ENCODE data around the gene HPGD.

The HPGD gene

GRCh38 chr4:174538876-174539250 lies 16.6 kb upstream of the HPGD start:
- Mint-ChIP-seq H3K36me3 (ENCODE audit: low read depth) (peaks cover 7% of the 10 kb centered on the region), H3K4me1 (ENCODE audit: low read depth) (peaks cover 20% of the 10 kb centered on the region), H3K4me3 (no peak overlapping the region), H3K27me3 (ENCODE audit: low read depth) (peaks cover under 1% of the 10 kb centered on the region), H3K27ac (peak overlapping the region; percentile 75), H3K9me3 (no peaks in the 10 kb centered on the region)

DNA sequence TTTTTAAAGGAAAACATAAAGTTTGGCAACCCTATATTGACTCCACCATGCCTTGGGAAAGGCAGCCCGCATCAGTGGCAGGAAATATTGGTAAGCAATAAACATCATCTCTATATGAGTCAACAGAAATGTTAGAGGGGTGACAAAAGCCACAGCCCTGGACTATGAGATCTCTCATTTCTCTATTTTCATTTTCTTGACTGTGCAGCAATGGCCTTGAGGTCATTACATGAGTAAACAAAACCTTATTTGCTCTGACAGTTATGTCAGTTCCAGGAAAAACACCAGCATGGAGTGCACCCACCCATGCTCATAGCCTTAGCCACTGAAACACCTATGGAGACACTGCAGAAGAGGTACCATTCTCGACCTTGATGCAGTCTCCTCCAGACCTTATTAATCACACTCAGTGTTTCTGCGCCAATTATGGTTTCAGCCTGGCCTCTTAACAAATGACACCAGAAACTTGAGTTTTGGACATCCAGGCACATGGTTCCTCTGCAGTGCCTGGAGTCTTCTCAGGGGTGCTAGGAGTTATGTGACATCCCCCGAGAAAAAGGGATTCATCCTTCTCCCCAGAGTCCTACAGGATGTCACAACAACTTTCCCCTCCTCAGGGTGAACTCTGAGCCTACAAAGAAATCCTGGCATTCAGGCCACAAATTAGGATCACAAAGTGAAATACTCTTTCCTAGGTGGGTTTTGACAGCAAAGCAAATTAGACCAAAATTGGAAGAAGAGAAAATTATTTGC lies 16.0 kb upstream of the HPGD start:
- Mint-ChIP-seq H3K27me3 (ENCODE audit: low read depth) (peaks cover 4% of the 10 kb centered on the region), H3K4me1 (ENCODE audit: low read depth) (peaks cover 20% of the 10 kb centered on the region), H3K4me3 (no peak overlapping the region), H3K36me3 (ENCODE audit: low read depth) (peaks cover 10% of the 10 kb centered on the region), H3K27ac (peak overlapping the region; percentile 75), H3K9me3 (no peaks in the 10 kb centered on the region)

- H3K27ac Mint-ChIP-seq, result peak overlapping the region; percentile 58
- peaks cover 8% of the 10 kb centered on the region for H3K36me3 Mint-ChIP-seq (ENCODE audit: low read depth)
- H3K4me3 Mint-ChIP-seq, result no peak overlapping the region
- no peaks in the 10 kb centered on the region for H3K9me3 Mint-ChIP-seq
- peaks cover 16% of the 10 kb centered on the region for H3K4me1 Mint-ChIP-seq (ENCODE audit: low read depth)
- peaks cover 4% of the 10 kb centered on the region for H3K27me3 Mint-ChIP-seq (ENCODE audit: low read depth)
Measured at GRCh38 chr4:174537634-174538033, 15.3 kb upstream of the HPGD start.

DNA sequence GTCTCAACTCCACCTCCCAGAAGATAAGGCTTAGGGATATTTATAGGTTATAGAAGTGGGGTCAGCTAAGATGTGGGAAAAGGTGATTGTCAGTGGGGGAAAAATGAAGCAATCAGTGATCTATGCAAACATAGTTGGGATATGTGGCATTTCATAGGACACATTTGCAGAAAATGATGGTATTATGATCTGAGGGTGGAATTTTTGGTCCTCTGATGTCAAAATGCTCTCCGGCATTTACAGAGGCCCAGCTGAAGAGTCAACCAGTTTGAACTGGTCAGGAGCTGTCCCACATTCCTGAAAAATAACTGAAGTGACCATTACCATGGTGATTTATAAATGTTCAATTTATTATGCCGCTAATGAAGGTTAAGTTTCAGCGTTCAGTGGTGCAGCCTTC lies 12.2 kb upstream of the HPGD start:
- Mint-ChIP-seq H3K27me3 (ENCODE audit: low read depth) (peaks cover 14% of the 10 kb centered on the region), H3K27ac (no peak overlapping the region), H3K36me3 (ENCODE audit: low read depth) (peaks cover 10% of the 10 kb centered on the region), H3K9me3 (no peaks in the 10 kb centered on the region), H3K4me3 (no peak overlapping the region), H3K4me1 (ENCODE audit: low read depth) (peaks cover 15% of the 10 kb centered on the region)

GRCh38 chr4:174532445-174532844 lies 10.2 kb upstream of the HPGD start:
- H3K4me1 Mint-ChIP-seq (ENCODE audit: low read depth), result peaks cover 4% of the 10 kb centered on the region
- no peak overlapping the region for H3K27ac Mint-ChIP-seq
- H3K36me3 Mint-ChIP-seq (ENCODE audit: low read depth), result peaks cover 8% of the 10 kb centered on the region
- peaks cover 16% of the 10 kb centered on the region for H3K27me3 Mint-ChIP-seq (ENCODE audit: low read depth)
- H3K4me3 Mint-ChIP-seq, result no peak overlapping the region
- no peaks in the 10 kb centered on the region for H3K9me3 Mint-ChIP-seq

DNA sequence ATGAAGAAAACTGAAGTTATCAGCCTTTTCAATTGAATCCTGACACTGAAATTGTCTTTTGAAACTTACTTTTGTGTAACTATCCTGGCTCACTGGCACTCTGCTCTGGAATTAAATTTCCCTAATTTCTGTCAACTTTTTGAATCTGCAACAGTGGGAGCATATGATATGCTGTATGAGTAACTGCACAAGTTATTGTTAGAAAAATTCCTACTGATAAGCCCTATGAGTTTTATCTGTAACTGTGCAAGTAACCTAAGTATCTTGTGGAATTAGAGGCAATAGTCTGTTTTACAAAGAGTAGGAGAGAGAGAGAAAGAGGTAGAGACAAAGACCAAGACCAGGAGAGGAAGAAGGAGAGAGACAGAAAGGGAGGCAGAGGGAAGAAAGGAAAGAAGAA lies 9.2 kb upstream of the HPGD start:
- peaks cover 16% of the 10 kb centered on the region for H3K27me3 Mint-ChIP-seq (ENCODE audit: low read depth)
- H3K27ac Mint-ChIP-seq, result no peak overlapping the region
- H3K9me3 Mint-ChIP-seq, result no peaks in the 10 kb centered on the region
- H3K36me3 Mint-ChIP-seq (ENCODE audit: low read depth), result peaks cover 8% of the 10 kb centered on the region
- no peak overlapping the region for H3K4me3 Mint-ChIP-seq
- peaks cover 2% of the 10 kb centered on the region for H3K4me1 Mint-ChIP-seq (ENCODE audit: low read depth)

- Mint-ChIP-seq H3K4me1 (ENCODE audit: low read depth) (peaks cover 2% of the 10 kb centered on the region), H3K4me3 (no peak overlapping the region)
Measured at GRCh38 chr4:174528226-174528625, 5.9 kb upstream of the HPGD start.

GRCh38 chr4:174526731-174527130 lies 4.4 kb upstream of the HPGD start:
- Mint-ChIP-seq H3K4me1 (ENCODE audit: low read depth) (peaks cover 8% of the 10 kb centered on the region), H3K27ac (no peak overlapping the region), H3K9me3 (no peaks in the 10 kb centered on the region), H3K4me3 (no peak overlapping the region), H3K36me3 (ENCODE audit: low read depth) (peaks cover 2% of the 10 kb centered on the region), H3K27me3 (ENCODE audit: low read depth) (peaks cover 53% of the 10 kb centered on the region)

More at GRCh38 chr4:174528226-174528625, 5.9 kb upstream of the HPGD start:
- Mint-ChIP-seq H3K27me3 (ENCODE audit: low read depth) (peaks cover 42% of the 10 kb centered on the region), H3K27ac (no peak overlapping the region), H3K36me3 (ENCODE audit: low read depth) (peaks cover 2% of the 10 kb centered on the region), H3K9me3 (no peaks in the 10 kb centered on the region)

GRCh38 chr4:174524242-174524641 lies 2.0 kb upstream of the HPGD start:
- no peak overlapping the region for H3K4me3 Mint-ChIP-seq
- peaks cover 12% of the 10 kb centered on the region for H3K4me1 Mint-ChIP-seq (ENCODE audit: low read depth)
- H3K27ac Mint-ChIP-seq, result no peak overlapping the region
- H3K36me3 Mint-ChIP-seq (ENCODE audit: low read depth), result peaks cover 2% of the 10 kb centered on the region
- peaks cover 54% of the 10 kb centered on the region for H3K27me3 Mint-ChIP-seq (ENCODE audit: low read depth)
- no peaks in the 10 kb centered on the region for H3K9me3 Mint-ChIP-seq

- H3K9me3 Mint-ChIP-seq, result no peaks in the 10 kb centered on the region
- H3K4me1 Mint-ChIP-seq (ENCODE audit: low read depth), result peaks cover 15% of the 10 kb centered on the region
- peak overlapping the region; percentile 70 for H3K27ac Mint-ChIP-seq
- peak overlapping the region; percentile 85 for H3K4me3 Mint-ChIP-seq
- peaks cover 60% of the 10 kb centered on the region for H3K27me3 Mint-ChIP-seq (ENCODE audit: low read depth)
- peaks cover 2% of the 10 kb centered on the region for H3K36me3 Mint-ChIP-seq (ENCODE audit: low read depth)
Measured at GRCh38 chr4:174523025-174523693, 871 bp upstream of the HPGD start.

GRCh38 chr4:174521800-174522182 lies 497 bp downstream of the HPGD start:
- peak overlapping the region; percentile 80 for H3K4me3 Mint-ChIP-seq
- peaks cover 61% of the 10 kb centered on the region for H3K27me3 Mint-ChIP-seq (ENCODE audit: low read depth)
- peak overlapping the region; percentile 72 for H3K27ac Mint-ChIP-seq
- peaks cover 15% of the 10 kb centered on the region for H3K4me1 Mint-ChIP-seq (ENCODE audit: low read depth)
- H3K36me3 Mint-ChIP-seq (ENCODE audit: low read depth), result peaks cover 2% of the 10 kb centered on the region
- H3K9me3 Mint-ChIP-seq, result no peaks in the 10 kb centered on the region

DNA sequence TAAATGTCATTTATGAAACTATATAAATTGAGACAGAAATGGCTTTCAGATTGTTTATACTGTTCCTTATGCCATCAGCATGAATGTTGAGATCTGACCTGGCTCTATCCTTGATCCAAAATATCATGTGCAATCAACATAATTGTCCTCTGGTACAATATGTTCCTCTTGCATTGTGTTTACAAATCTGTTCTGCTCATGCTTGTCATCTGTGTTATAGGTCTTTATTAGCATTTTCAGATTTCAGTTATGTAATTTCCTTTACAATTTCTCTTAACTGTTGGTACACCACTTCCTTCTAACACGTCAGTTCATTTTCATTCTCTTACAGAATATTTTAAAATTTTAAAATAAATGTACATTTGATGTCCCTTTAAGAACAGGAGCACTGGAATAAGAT lies 1.6 kb downstream of the HPGD start:
- Mint-ChIP-seq H3K9me3 (no peaks in the 10 kb centered on the region), H3K4me3 (no peak overlapping the region), H3K4me1 (ENCODE audit: low read depth) (peaks cover 15% of the 10 kb centered on the region), H3K27me3 (ENCODE audit: low read depth) (peaks cover 57% of the 10 kb centered on the region), H3K36me3 (ENCODE audit: low read depth) (peaks cover 4% of the 10 kb centered on the region), H3K27ac (no peak overlapping the region)

GRCh38 chr4:174517502-174518445 lies 4.5 kb downstream of the HPGD start:
- H3K36me3 Mint-ChIP-seq (ENCODE audit: low read depth), result peaks cover 4% of the 10 kb centered on the region
- no peak overlapping the region for H3K27ac Mint-ChIP-seq
- H3K4me1 Mint-ChIP-seq (ENCODE audit: low read depth), result peaks cover 16% of the 10 kb centered on the region
- H3K27me3 Mint-ChIP-seq (ENCODE audit: low read depth), result peaks cover 31% of the 10 kb centered on the region
- no peaks in the 10 kb centered on the region for H3K9me3 Mint-ChIP-seq
- no peak overlapping the region for H3K4me3 Mint-ChIP-seq

DNA sequence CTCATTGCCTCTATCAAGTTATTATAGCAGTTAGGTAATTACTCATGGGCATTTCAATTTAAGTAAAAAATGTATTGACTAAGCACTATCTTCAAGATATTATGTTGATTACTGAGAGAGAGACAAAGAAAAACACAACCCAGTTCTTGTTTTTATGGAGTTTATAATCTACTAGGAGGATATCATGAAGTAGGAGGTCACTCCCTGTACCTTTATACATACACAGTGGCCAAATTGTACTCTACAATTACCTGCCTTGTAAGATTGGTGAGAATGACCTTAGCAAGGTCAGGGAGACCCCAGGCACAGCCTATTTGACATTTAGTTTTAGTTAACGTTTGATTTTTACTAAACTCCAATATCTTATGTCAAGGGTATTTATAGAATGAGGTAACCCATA lies 5.5 kb downstream of the HPGD start:
- Mint-ChIP-seq H3K27me3 (ENCODE audit: low read depth) (peaks cover 23% of the 10 kb centered on the region), H3K27ac (no peak overlapping the region), H3K4me1 (ENCODE audit: low read depth) (peaks cover 11% of the 10 kb centered on the region), H3K4me3 (no peak overlapping the region), H3K9me3 (no peaks in the 10 kb centered on the region), H3K36me3 (ENCODE audit: low read depth) (peaks cover 6% of the 10 kb centered on the region)
